CD14-positive monocyte (primary cell): Measurements from ENCODE around the gene PNMA6F. TPM values are rescaled to one million over a fixed set of nuclear protein-coding genes. Genes with fewer than 3 reads are reported as not detected.

Experiments
- DNase-seq, 3 donors: peaks; one replicate each; pipeline ENCODE4 v3.0.0-alpha.2; 2011 to 2022
- H2AFZ ChIP-seq: 2 replicates; pipeline ENCODE4 v1.6.0; 2012; ENCODE audit warnings: mild to moderate bottlenecking, low read depth, low read length, inconsistent platforms; ENCODE audit not compliant: insufficient read depth, poor library complexity, severe bottlenecking
- H3K27ac ChIP-seq, 2 donors: 1 replicate in 1 of 2; 2 replicates in 1 of 2; pipeline ENCODE4 v1.5.1; 2012 to 2013; ENCODE audit warnings: low read length in 2 of 2, control low read depth in 1 of 2, inconsistent platforms in 1 of 2, low read depth in 1 of 2, mild to moderate bottlenecking in 1 of 2
- H3K27me3 ChIP-seq, 2 donors: one replicate each; pipeline versions ENCODE4 v1.6.0 to v1.6.1; 2011 to 2013; ENCODE audit warnings: low read length in 2 of 2; ENCODE audit not compliant: control insufficient read depth in 2 of 2, insufficient read depth in 2 of 2
- H3K36me3 ChIP-seq, 2 donors: replicated peaks in 1 of 2; 1 replicate in 1 of 2; 2 replicates in 1 of 2; pipeline versions ENCODE4 v1.5.1 to v1.6.1; 2012 to 2013; ENCODE audit warnings: low read length in 2 of 2, control low read depth in 1 of 2, inconsistent platforms in 1 of 2, mild to moderate bottlenecking in 1 of 2; ENCODE audit not compliant: insufficient read depth in 2 of 2, control insufficient read depth in 1 of 2
- H3K4me1 ChIP-seq, 2 donors: 1 replicate in 1 of 2; 2 replicates in 1 of 2; pipeline versions ENCODE4 v1.5.1 to v1.6.1; 2012 to 2013; ENCODE audit warnings: low read length in 2 of 2, control low read depth in 1 of 2, inconsistent platforms in 1 of 2, mild to moderate bottlenecking in 1 of 2, moderate library complexity in 1 of 2; ENCODE audit not compliant: insufficient read depth in 2 of 2, control insufficient read depth in 1 of 2
- H3K4me2 ChIP-seq: replicated peaks from 2 replicates; pipeline ENCODE3; 2012; ENCODE audit warnings: low read length, moderate library complexity, mild to moderate bottlenecking; ENCODE audit not compliant: poor library complexity, severe bottlenecking; ENCODE audit errors: extremely low read depth
- H3K4me3 ChIP-seq, 3 experiments: fragments of 200-600 bp in 1 of 3; sonication (generic) in 1 of 3; replicated peaks in 1 of 3; 1 replicate in 2 of 3; 2 replicates in 1 of 3; pipeline ENCODE4 v1.5.1; 2011 to 2013; ENCODE audit warnings: low read length in 3 of 3, mild to moderate bottlenecking in 3 of 3, control low read depth in 2 of 3, low read depth in 2 of 3, inconsistent platforms in 1 of 3, moderate library complexity in 1 of 3
- H3K79me2 ChIP-seq: 2 replicates; pipeline ENCODE4 v1.6.0; 2012; ENCODE audit warnings: mild to moderate bottlenecking, control low read depth, inconsistent platforms, low read length, moderate library complexity; ENCODE audit not compliant: insufficient read depth
- H3K9ac ChIP-seq: 2 replicates; pipeline ENCODE4 v1.6.0; 2017; ENCODE audit warnings: low read length, mild to moderate bottlenecking; ENCODE audit not compliant: insufficient read depth, poor library complexity, severe bottlenecking
- H3K9me3 ChIP-seq, 2 donors: replicated peaks in 1 of 2; 1 replicate in 1 of 2; 2 replicates in 1 of 2; pipeline versions ENCODE4 v1.5.1 to v1.6.1; 2012 to 2013; ENCODE audit warnings: low read length in 2 of 2, control low read depth in 1 of 2; ENCODE audit not compliant: control insufficient read depth in 1 of 2, insufficient read depth in 1 of 2
- H4K20me1 ChIP-seq: 2 replicates; pipeline ENCODE4 v1.6.0; 2012; ENCODE audit warnings: mild to moderate bottlenecking, low read length, control low read depth, moderate library complexity; ENCODE audit not compliant: insufficient read depth
- H3K27ac Mint-ChIP-seq, 7 donors: one replicate each; pipeline ENCODE4 v1.8.0; 2020; ENCODE audit warnings: mild to moderate bottlenecking in 7 of 7, mixed read lengths in 7 of 7, moderate library complexity in 6 of 7, inconsistent platforms in 2 of 7
- H3K27me3 Mint-ChIP-seq, 3 donors: one replicate each; pipeline ENCODE4 v1.8.0; 2021 to 2022; ENCODE audit warnings: low read depth in 3 of 3, mild to moderate bottlenecking in 3 of 3, mixed read lengths in 3 of 3, moderate library complexity in 3 of 3, inconsistent platforms in 1 of 3
- H3K36me3 Mint-ChIP-seq, 2 donors: one replicate each; pipeline ENCODE4 v1.8.0; 2020; ENCODE audit warnings: mixed read lengths in 2 of 2, inconsistent platforms in 1 of 2, mild to moderate bottlenecking in 1 of 2
- H3K4me1 Mint-ChIP-seq: one replicate; pipeline ENCODE4 v1.8.0; 2020; ENCODE audit warnings: mild to moderate bottlenecking, mixed read lengths
- H3K4me3 Mint-ChIP-seq, 2 donors: one replicate each; pipeline ENCODE4 v1.8.0; 2020; ENCODE audit warnings: mild to moderate bottlenecking in 2 of 2, mixed read lengths in 2 of 2, moderate library complexity in 1 of 2
- H3K9me3 Mint-ChIP-seq, 7 donors: one replicate each; pipeline ENCODE4 v1.8.0; 2020 to 2022; ENCODE audit warnings: mixed read lengths in 7 of 7, mild to moderate bottlenecking in 6 of 7, moderate library complexity in 6 of 7, inconsistent platforms in 2 of 7
- WGBS: methylation state at CpG from one replicate; pipeline ENCODE4 v1.1.5; 2013; ENCODE audit warnings: missing lambda C conversion rate; ENCODE audit not compliant: insufficient coverage; 5-methylcytosine and 5-hydroxymethylcytosine counted together
- intact Hi-C, 2 donors: fragments of 100-400 bp; cut with micrococcal nuclease; formaldehyde crosslinking; loops; one replicate each; pipeline versions ENCODE4 v1.15.0 to v1.15.1; 2023
- polyA plus RNA-seq, 3 donors: library from polyadenylated mRNA; depleted of rRNA in 1 of 3; unstranded in 2 of 3; stranded (reverse) in 1 of 3; fragments of 300-500 nt in 2 of 3; fragments of >200 nt in 1 of 3; fragmentation: Illumina TruSeq in 2 of 3; gene quantifications; 1 replicate in 2 of 3; 2 replicates in 1 of 3; pipeline ENCODE4 v1.2.3, GENCODE V29; 2012 to 2021
- TF ChIP-seq, protein P1 (sequence below): fragments of 200-600 bp; IDR thresholded peaks from one replicate; pipeline ENCODE4 v1.8.0; 2022; ENCODE audit warnings: antibody characterized with exemption, mild to moderate bottlenecking

PNMA6F gene
- polyA plus RNA-seq, 3 donors, result not detected

DNA sequence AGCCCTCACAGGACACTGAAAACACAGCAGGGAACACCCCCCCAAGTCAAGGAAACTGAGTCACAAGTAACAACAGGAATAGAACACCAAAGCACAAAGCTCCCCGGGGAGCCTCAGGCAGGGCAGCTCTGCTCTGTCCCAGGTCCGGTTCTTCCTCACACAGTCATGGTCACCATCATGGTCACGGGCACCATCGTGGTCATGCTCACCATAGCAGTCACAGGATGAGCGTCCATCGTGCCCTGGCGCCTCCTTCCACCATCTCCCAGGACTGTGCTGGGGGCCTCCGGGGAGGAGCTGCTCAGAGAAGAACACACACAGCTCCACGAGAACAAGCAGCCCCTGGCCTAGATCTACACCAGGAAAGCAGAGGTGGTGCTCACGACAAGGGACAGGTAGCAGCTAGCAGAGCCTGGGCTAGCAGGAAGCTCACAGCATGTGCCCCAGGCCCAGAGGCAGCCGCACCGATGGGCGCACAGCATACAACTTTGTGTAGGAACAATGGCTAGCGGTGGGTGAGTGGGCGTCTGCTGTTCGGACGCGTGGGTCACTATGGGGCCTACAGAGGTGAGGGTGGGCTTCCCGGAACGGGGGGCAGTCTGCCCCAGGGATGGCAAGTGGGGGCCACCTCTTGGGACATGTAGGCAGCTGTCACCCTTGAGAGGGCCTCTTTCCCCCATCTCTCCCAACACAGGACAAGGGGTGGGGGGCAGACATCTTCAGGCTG, 3.4 kb downstream of the PNMA6F start:
- H3K36me3 ChIP-seq, result no peaks in the 10 kb centered on the region
- intact Hi-C loops, result no loop called here
- no peak overlapping the region for H3K27ac ChIP-seq
- TF ChIP-seq, protein P1, sequence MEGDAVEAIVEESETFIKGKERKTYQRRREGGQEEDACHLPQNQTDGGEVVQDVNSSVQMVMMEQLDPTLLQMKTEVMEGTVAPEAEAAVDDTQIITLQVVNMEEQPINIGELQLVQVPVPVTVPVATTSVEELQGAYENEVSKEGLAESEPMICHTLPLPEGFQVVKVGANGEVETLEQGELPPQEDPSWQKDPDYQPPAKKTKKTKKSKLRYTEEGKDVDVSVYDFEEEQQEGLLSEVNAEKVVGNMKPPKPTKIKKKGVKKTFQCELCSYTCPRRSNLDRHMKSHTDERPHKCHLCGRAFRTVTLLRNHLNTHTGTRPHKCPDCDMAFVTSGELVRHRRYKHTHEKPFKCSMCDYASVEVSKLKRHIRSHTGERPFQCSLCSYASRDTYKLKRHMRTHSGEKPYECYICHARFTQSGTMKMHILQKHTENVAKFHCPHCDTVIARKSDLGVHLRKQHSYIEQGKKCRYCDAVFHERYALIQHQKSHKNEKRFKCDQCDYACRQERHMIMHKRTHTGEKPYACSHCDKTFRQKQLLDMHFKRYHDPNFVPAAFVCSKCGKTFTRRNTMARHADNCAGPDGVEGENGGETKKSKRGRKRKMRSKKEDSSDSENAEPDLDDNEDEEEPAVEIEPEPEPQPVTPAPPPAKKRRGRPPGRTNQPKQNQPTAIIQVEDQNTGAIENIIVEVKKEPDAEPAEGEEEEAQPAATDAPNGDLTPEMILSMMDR, result no peak
- H3K36me3 Mint-ChIP-seq, result no peaks in the 10 kb centered on the region
- H3K4me1 ChIP-seq, result no peaks in the 10 kb centered on the region
- no peak overlapping the region for H2AFZ ChIP-seq
- no peaks in the 10 kb centered on the region for H3K79me2 ChIP-seq
- no peak overlapping the region for H3K4me3 ChIP-seq
- no peak overlapping the region for H3K9ac ChIP-seq
- H3K4me3 Mint-ChIP-seq, result no peak overlapping the region
- DNase-seq, result no peak
- H3K4me2 ChIP-seq, result no peak overlapping the region
- peaks cover 12 to 21% (median 18%) of the 10 kb centered on the region in 3 donors for H3K27me3 Mint-ChIP-seq
- no peaks in the 10 kb centered on the region for H3K4me1 Mint-ChIP-seq
- H3K9me3 Mint-ChIP-seq, result peaks cover 0 to 8% (median 0%) of the 10 kb centered on the region in 7 donors
- no peaks in the 10 kb centered on the region for H4K20me1 ChIP-seq
- WGBS, result 98% methylated on average over 9 of the region's 20 CpGs
- H3K27me3 ChIP-seq, result peaks cover 4 to 13% of the 10 kb centered on the region in 2 donors
- H3K9me3 ChIP-seq, result no peaks in the 10 kb centered on the region
- H3K27ac Mint-ChIP-seq, result no peak overlapping the region

DNA sequence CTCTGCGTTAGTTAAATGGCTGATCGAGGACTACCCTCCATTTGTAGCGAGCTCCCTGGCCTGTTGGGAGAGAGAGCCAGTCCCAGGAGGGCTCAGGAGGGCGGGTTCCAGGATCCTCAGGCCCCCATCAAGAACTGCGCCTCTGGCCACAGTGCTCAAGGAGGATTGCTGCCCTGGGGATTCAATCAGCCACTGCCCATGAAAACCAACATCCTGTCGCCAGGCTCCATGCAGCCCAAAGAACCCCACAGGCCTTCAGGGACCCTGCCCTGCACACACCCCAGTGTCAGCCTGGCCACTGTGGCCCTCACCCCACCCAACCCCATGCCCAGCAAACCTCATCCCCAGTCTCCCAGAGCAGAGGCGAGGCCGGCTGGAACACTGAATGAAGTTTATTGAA, 4.3 kb downstream of the PNMA6F start:
- 100% methylated on average over 1 of the region's 8 CpGs for WGBS
- no peaks in the 10 kb centered on the region for H4K20me1 ChIP-seq
- Mint-ChIP-seq H3K9me3 (peaks cover 0 to 10% (median 0%) of the 10 kb centered on the region in 7 donors), H3K27me3 (peaks cover 12 to 21% (median 16%) of the 10 kb centered on the region in 3 donors), H3K4me3 (no peak overlapping the region), H3K36me3 (no peaks in the 10 kb centered on the region), H3K27ac (peak overlapping the region in 1 of 7 donors; percentile 40), H3K4me1 (no peaks in the 10 kb centered on the region)
- no peak overlapping the region for H2AFZ ChIP-seq
- H3K4me1 ChIP-seq, result no peaks in the 10 kb centered on the region
- no peaks in the 10 kb centered on the region for H3K9me3 ChIP-seq
- no peak overlapping the region for H3K9ac ChIP-seq
- TF ChIP-seq, protein P1, result no peak
- H3K27ac ChIP-seq, result no peak overlapping the region
- H3K4me2 ChIP-seq, result no peak overlapping the region
- H3K27me3 ChIP-seq, result peaks cover 4 to 13% of the 10 kb centered on the region in 2 donors
- no peaks in the 10 kb centered on the region for H3K36me3 ChIP-seq
- H3K79me2 ChIP-seq, result no peaks in the 10 kb centered on the region
- intact Hi-C loops, result no loop called here
- no peak for DNase-seq
- no peak overlapping the region for H3K4me3 ChIP-seq
